Hematopoietic multipotent progenitor cell treated with erythropoietin and hydrocortisone succinate and interleukin-3 and kit ligand, for 15 days (in vitro differentiated cells): Measurements from ENCODE around the gene TMEM147.

Experiments
- DNase-seq: peaks from one replicate; pipeline ENCODE4 v3.0.0-alpha.2; 2015; ENCODE audit warnings: low spot score

TMEM147 gene, protein sequence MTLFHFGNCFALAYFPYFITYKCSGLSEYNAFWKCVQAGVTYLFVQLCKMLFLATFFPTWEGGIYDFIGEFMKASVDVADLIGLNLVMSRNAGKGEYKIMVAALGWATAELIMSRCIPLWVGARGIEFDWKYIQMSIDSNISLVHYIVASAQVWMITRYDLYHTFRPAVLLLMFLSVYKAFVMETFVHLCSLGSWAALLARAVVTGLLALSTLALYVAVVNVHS

DNA sequence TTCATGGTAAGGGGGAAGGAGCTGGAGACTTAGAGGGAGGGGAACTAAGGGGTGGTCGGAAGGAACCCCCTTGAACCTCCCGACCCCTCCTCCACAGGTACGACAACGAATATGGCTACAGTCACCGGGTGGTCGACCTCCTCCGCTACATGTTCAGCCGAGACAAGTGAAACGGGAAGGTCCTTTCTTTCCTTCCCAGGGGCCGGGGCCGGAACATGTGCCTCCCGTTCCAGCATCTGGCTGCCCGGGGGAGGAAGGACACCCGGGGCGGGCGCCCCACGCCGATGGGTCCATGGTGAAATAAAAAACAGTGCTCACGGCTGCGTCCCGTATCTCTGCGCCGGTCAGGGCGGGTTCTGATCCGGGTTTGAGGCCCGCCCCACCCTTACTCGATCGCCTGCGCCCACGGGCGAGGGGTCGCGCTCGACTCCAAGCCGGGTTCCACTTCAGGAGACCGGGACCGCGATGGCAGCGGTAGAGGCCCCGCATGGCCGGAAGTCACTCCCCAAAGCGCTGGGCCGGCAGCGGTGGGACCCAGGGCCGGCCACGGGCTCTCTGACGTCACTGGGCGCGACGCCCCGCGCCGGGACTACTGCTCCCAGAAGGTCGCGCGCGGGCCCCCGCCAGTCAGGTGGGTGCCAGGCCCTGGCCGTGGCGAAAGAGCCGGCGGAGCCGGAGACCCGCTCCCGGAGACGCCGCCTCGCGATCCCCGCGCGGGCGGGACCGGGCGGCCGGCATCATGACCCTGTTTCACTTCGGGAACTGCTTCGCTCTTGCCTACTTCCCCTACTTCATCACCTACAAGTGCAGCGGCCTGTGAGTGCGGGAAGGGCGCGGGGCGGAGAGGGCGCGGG is at the start of gene TMEM147:
TSS of gene TMEM147 (plus strand) at position 626 of the 854 bp plus-strand sequence. CDS start at position 740, 114 bp downstream.
- peak; percentile 74 for DNase-seq

DNA sequence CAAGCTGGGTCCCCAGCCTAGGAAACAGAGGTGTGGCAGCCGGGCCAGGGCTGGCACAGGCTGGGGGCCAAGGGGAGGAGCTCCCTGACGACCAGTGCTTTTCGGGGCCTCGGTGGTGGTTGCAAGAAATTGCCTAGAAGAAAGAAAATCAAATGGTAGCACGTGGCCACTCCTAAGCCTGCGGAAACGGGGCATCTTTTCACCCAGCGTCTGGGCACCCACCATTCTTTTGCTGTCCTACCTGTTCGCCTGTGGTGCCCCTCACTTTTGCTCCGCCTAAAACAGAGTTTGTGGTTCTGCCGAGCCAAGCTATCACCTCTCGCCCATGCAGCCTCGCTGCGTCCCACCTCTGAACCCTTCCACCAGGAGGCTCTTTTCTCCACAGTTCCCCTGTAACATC is 48.0 kb upstream of the TMEM147 start:
- no peak for DNase-seq

DNA sequence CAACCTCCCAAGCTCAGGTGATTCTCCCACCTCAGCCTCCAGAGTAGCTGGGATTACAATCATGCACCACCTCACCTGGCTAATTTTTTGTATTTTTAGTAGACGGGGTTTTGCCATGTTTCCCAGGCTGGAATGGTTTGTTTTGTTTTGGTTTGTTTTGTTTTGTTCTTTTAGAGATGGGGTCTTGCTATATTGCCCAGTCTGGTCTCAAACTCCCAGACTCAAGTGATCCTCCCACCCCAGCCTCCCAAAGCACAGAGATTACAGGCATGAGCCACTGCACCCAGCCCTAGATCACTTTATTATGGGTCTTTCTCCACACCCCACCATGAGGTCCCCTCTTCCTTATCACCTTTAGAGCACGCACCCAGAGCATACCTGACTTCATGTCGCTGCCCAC is 47.2 kb upstream of the TMEM147 start:
- no peak for DNase-seq

DNA sequence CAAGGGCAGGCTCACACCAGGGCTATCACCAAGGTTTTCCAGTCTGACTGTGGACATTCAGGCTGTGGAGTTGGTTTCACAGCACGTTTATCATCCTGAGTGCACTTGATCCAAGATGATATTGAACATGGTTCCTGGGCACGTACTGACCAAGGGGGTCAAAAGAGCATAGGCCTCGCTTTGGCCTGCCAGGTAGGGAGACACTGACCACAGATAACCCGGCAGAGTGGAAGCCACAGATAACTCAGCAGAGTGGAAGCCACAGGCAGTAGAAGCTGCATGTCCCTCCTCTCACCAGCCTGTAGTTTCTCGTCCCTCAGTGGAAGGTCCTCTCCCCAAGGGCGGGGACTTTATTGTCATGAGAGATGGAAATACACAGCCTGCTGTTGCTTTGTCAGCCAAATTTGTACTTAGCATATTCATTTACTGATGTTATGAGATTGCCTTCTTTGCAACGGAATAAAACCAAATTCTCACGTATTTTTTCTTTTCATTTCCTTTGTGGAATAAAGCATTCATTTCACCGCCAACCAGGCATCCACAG is 46.4 kb upstream of the TMEM147 start:
- DNase-seq, result no peak

DNA sequence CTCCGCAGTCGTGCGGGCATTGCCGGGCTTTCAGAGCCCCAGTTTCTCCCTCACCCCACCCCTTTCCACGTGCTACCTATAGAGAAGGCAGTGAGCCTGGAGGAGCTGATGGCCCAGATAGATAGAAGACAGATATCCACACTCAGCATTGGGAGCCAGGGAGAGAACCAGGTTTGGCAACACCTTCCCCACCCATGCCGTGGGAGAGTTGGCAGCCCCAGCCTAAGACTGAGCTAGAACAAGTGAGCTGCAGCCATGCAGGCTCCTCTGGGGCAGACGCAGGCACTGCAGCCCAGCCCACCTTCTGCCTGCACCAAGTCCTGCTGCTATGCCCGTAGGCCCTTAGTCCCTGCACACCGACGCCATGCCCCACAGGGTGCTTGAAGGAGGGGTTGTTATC is 44.8 kb upstream of the TMEM147 start:
- no peak for DNase-seq

DNA sequence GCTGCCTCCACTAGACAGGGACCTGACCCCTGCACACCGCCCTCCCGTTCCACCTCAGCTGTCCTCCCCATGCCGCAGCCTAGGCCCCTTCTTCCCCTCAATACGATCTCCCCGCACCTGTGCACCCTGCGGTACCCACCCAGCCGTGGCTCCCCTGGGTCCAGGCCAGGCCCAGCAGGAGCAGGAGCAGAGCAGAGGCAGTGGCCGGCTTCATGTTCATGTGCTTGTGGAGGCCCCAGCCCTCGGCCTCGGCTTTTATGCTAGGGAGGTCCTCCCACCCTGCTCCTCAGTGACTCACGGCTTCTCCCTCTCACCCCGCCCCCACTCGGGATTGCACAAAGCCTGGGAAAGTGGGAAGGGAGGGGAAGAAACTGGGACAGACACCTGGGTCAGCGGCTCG is 43.7 kb upstream of the TMEM147 start:
- DNase-seq, result no peak

DNA sequence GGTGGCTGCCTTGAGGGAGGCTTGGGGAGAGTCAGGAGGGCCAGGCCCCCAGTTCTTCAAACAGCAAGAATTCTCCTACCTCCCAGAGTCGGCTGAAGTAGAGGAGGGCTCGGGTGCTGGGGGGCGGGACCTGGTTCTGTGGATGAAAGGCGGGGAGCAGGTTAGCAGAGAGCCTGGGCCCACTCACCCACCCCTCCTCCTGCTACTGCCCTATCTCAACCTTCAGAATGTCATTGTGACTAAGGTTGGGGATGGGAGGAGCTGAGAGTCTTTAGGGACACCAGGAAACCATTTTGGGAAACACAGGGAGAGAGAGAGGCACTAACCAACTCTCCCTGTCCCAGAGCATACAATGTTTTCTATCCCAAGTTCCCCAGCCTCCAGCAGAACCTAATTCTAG is 42.7 kb upstream of the TMEM147 start:
- DNase-seq, result no peak

DNA sequence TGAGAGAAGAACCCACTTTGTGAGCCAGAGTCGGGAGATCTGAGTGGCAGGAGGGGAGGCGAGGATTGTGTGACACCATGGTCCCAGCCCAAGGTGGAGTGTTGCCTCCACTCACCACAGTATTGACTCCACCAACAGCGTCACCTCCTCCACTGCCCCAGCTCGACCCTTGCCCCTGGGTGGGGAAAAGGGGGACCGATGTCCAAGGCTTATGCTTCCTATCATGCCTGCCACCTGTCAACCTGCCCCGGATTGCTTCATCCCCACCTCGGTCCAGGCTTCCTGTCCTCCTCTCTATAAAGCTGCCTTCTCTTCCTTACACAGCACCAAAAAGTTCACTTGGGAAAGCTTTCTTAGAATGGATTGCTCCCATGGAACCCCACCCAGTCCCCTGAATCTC is 39.4 kb upstream of the TMEM147 start:
- DNase-seq, result no peak

DNA sequence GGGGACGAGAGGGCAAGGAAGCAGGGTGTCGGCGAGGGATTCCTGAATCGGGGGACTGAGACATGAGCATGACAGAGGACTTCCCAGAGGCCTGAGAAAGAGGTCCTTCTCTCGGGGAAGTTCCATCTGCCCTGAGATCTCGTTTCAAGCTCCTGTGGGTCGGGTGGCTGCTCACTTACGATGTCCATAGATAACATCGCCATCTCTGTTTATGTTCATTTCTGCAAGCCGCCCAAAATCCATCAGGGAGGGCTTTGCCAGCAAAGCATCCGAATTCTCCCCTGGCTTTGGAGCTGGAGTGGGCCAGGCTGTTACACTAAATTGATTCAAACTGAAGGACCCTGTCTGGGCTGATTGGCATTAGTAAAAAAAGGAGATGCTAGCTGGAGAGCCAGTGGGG is 37.9 kb upstream of the TMEM147 start:
- DNase-seq, result no peak

DNA sequence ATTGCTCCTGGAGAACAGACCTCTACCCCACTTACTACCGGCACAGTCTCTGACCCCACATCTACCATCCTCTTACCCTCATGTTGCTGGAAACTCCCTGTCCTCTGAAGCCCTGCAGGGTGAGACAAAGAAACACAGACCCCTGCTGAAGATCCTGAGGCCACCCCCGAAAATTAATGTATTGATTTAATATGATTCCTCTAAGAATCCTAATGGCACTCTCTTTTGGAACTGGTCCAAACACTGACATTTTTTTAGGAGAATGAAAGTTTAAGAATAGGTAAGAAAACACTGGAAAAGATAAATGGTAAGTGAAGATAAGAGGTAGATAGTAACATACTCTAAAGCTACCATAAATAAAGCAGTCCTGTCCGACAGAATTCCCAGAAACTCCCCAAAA is 37.3 kb upstream of the TMEM147 start:
- DNase-seq, result no peak

DNA sequence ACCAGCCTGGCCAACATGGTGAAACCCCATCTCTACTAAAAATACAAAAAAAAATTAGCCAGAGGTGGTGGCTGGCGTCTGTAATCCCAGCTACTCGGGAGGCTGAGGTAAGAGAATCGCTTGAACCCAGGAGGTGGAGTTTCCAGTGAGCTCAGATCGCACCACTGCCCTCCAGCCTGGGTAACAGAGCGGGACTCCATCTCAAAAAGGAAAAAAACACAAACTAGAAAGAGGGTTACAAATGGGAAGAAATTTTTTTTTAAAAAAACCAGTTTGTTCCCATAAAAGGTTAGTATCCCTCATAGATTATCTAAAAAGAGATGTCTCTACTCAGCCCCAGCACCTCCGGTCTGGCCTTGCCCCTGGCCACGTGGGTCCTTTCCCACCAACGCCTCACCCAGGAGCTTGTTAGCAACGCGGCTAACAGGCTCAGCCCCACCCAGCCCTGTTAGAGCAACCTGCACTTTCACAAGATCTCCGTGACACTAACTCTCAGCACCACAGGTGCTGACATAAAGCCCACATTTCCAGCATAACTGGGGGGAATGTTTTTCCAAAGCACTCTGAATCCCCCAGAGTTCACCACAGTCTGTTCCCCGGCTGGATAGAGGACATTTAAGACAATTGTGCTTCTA is 36.3 kb upstream of the TMEM147 start:
- no peak for DNase-seq

DNA sequence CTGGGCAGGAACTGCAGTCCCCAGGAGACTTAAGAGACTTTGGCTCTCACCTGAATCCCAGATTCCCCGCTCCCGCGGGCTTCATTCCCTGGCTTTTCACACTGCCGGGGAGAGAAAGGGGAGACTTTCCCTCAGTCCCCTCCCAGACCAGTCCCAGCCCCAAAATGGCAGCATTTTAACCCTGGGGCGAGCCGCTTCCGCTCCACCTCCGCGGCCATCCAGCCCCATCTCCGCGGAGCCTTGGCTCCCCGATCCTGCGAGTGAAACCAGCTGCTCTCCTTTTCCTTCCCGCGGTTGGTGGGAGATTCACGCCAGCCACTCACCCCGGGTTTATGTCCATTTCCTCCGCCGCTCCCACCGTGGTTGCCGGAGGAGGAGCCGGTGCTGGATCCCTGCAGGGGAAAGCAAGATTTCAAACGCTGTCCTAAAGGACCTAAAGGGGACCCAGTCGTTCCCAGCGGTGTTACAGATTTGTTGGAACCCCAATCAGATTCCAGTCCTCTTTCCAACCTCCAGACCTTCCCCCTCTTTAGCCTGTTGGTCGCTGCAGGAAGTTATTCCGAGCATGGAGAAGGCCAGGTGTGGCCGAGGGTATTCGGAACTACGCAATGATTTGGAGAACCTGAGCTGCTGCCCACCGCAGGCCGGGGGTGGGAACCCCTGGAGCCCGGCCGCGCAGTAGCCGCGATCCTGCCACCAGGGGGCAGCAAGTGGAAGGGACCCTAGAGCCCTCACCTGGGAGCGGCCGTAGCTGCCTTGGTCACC is 35.4 kb upstream of the TMEM147 start:
- peak; percentile 65 for DNase-seq

DNA sequence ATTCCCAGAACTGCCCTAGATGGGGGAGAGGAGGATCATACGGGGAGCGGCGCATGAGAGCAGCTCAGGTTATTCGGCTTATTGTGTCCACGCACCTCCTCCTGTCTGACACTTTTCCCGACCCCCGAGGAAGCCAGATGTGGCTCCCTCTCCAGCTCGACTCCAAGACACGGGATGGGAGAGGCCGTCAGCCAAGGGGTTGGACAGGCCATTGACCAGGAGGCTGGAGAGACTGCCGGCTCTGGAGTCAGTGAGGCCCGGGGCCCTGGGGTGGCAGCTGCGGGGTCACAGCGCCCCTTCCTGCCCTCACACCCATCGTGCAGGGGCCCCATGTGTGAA is 34.8 kb upstream of the TMEM147 start:
- no peak for DNase-seq

DNA sequence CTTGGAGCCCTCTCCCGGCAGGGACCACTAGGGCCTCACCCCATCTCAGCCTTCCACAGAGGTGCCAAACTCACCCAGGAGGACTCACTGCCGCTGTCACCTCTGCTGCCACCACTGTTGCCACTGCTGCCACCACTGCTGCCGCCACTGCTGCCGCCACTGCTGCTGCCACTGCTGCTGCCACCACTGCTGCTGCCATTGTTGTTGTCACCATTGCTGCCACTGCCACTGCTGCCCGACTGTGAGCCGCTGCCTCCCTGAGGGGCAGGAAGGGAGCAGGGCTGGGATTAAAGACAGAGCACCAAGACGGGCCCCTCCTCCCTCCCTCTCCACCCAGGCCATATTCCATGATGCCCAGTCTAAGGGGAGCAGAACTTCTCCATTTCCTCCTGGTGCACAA is 34.1 kb upstream of the TMEM147 start:
- no peak for DNase-seq

DNA sequence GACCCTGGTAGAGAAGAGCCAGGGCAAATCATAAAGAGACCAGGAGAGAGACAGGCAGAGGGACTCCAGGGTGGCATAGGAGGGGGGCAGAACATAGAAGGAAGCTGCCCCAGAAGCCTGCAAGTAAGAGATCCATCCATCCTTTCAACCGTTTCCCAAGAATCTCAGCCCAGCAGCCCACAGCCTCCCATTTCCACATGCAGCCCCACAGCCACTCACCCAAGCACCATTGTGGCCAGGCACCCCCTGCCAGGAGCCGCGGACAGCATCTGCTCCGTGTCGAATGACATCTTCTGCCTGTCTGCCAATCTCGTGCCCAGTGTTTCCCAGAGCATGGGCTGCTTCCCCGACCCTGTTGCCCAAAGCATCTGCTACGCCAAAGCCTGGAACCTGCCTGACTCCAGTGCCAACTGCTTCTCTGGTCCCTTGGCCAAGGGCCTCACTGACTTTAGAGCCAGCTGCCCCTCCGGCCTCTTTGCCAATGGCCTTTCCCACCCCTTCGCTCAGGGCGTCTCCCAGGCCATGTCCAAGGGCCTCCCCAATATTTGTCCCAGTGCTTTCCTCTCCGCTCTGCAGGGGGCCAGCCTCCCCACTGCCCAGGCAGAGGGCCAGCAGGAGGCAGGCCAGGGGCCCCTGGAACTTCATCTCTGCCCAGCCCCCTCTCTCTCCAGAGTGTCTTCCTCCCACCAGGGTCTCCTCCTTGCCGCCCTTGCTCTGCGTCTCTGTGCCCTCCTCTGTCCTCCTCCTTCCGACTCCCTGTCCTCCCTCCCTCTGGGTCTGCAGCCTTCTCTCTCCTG is 32.4 kb upstream of the TMEM147 start:
- no peak for DNase-seq

DNA sequence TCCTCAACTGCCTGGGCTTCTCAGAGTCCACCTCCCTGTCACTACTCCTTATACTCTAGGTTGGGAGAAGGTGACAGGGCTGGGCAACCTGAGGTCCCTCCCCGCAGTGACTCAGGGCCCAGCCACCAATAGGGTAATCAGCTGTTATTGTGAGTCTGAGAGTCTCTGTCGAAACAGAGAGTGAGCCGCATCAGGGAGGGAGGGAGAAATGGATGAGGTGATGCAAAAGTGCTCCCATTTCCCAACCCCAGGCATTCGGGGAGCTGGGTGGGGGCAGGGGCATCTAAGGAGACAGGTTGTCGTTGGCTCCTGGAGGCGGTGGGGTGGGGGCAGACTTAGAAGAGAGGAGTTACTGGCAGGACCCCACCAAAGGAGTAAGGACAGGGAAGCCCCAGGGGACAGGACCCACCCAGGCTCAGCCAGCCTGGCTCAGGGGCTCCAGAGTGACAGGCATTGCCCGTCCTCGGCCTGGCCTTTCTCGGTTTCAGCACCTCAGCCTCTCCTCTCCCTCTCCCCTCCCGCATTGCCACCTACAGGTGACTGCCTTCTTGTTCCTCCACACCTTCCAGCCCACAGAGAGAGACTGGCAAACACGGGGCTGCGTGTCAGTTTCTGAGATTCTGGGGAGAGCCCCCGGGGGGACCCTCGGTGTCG is 31.7 kb upstream of the TMEM147 start, which contains the start of gene DMKN:
TSS of gene DMKN (minus strand) at position 22 of the 654 bp plus-strand sequence. CDS start 174 bp downstream, outside the sequence.
- no peak for DNase-seq

DNA sequence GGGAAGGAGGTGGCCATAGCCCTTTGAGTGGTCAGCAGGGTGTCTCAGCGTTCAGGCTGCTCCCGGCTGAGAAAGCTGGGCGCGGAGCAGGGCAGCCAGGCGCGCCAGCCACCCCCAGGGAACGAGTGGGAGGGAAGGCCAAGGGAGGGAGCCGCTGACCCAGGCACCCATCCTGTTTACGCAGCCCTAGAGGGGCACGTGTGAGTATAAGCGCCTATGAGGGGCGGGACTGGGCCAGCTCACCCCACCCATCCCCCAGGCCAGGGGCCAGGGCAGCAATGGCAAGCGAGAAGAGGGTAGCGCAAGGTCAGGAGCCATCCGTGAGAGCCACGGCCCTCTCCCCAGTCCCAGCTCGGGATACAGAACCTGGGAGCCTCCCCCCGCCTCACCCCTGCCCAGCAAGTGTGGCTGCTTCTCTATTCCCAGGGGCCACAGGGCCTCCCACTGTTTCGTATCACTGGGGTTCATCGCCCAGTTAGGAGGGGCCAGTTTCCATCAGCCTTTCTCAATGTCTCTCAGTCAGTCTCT is 31.1 kb upstream of the TMEM147 start:
- no peak for DNase-seq

DNA sequence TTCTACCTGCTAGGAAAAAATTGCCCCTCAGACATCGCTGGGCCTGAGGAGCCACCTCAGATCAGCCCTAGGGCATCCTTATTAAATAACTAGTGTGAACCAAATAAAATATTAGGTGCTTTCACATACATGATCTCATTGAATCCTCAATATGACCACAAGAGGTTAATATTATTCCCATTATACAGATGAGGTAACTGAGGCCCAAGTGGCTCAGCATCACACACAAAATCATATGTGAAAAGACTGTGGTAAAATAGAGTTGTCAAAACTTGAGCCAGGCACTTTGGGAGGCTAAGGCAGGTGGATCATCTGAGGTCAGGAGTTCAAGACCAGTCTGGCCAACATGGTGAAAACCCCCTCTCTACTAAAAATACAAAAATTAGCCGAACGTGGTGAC is 29.1 kb upstream of the TMEM147 start:
- DNase-seq, result no peak

DNA sequence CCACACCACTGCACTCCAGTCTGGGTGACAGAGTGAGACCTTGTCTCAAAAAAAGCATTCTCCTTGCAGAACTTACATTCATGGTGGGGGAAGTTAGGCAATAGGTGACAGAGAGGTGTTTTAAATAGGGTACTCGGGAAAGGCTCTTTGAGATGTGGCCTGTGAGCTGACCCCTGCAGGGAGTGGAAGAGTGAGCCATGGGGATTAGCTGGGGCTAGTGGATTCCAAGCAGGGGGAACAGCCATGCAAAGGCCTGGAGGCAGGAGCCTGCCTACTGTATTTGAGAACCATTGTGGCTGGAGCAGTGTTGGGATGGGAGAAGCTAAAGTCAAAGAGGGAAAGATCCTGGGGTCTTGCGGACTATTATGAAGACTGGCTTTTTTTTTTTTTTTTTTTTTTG is 28.1 kb upstream of the TMEM147 start:
- DNase-seq, result no peak

DNA sequence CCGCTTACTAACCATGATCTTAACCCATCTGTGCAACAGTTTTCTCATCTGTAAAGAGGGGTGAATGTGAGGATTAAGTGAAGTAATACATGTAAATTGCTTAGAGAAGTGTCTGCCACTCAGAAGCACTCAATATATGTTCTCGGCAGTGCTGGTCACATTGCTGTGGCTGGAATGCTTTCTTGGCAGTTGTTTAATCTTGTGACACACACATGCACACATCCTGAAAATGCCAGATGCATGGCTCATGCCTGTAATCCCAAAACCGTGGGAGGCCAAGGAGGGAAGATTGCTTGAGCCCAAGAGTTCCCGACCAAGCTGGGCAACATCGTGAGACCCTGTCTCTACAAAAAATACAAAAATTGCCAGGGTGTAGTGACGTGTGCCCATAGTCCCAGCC is 27.1 kb upstream of the TMEM147 start:
- no peak for DNase-seq

DNA sequence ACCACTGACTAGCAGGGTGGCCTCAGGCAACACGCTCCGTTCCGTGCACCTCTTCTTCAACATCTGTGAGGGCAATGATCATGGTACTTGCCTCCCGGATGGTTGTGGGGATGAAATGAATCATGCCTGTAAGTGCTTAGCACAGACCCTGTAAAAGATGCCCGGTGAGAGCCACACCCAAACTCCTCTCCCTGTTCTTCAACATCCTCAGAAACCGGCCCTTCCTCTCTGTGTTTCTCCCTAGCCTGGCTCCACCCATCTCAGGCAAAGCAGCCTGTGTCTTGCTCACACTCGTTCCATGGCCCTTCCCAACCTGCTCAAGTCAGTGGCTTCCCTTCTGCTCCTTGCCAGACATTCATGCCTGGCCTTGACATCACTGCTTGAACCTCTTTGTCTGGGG is 26.1 kb upstream of the TMEM147 start:
- no peak for DNase-seq
